Aorta (tissue), 5 donors: ENCODE measurements around the gene BRCA1. TPM values are rescaled to one million over a fixed set of nuclear protein-coding genes. Genes with fewer than 3 reads are reported as not detected.
"Not testable (repeated sequence)": the region's sequence is repeated elsewhere in the genome, so short reads cannot be mapped to it uniquely, and the experiment has no call there.

Experiments
- ATAC-seq: fragments of 200-7000 bp; cut with Tn5 transposase; one replicate; pipeline ENCODE4 v1.9.1; 2022; ENCODE audit warnings: moderate library complexity; ENCODE audit not compliant: low FRiP score
- DNase-seq, 2 donors: peaks; one replicate each; pipeline ENCODE4 v3.0.0-alpha.2; 2020
- H3K27ac ChIP-seq, 2 donors: one replicate each; pipeline ENCODE4 v1.5.1; 2013; ENCODE audit warnings: low read length in 2 of 2, mild to moderate bottlenecking in 2 of 2, moderate library complexity in 2 of 2, control low read depth in 1 of 2, inconsistent platforms in 1 of 2, low read depth in 1 of 2
- H3K27me3 ChIP-seq, 2 donors: one replicate each; pipeline ENCODE4 v1.6.1; 2013; ENCODE audit warnings: control low read depth in 1 of 2, low read length in 1 of 2, mild to moderate bottlenecking in 1 of 2, moderate library complexity in 1 of 2; ENCODE audit not compliant: insufficient read depth in 2 of 2, control insufficient read depth in 1 of 2
- H3K36me3 ChIP-seq, 2 donors: one replicate each; pipeline ENCODE4 v1.6.1; 2013; ENCODE audit warnings: control low read depth in 1 of 2, low read length in 1 of 2, mild to moderate bottlenecking in 1 of 2; ENCODE audit not compliant: insufficient read depth in 2 of 2, control insufficient read depth in 1 of 2
- H3K4me1 ChIP-seq, 2 donors: one replicate each; pipeline ENCODE4 v1.6.1; 2013; ENCODE audit warnings: low read length in 2 of 2, control low read depth in 1 of 2, mild to moderate bottlenecking in 1 of 2, moderate library complexity in 1 of 2; ENCODE audit not compliant: insufficient read depth in 2 of 2, control insufficient read depth in 1 of 2
- H3K4me3 ChIP-seq, 2 donors: one replicate each; pipeline ENCODE4 v1.5.1; 2013; ENCODE audit warnings: low read length in 2 of 2, control low read depth in 1 of 2, mild to moderate bottlenecking in 1 of 2
- H3K9me3 ChIP-seq: one replicate; pipeline ENCODE4 v1.6.1; 2013; ENCODE audit warnings: mild to moderate bottlenecking, low read length; ENCODE audit not compliant: control insufficient read depth
- WGBS, 2 donors: extraction: QIAGEN DNeasy Blood & Tissue Kit; methylation state at CpG; one replicate each; pipeline ENCODE4 v1.1.7; 2013; 5-methylcytosine and 5-hydroxymethylcytosine counted together
- intact Hi-C, 2 donors: fragments of 100-400 bp; cut with DNase I; formaldehyde crosslinking; loops; one replicate each; pipeline versions ENCODE4 v1.14.2 to v1.15.0; 2022
- polyA plus RNA-seq, 2 donors: library from polyadenylated mRNA; stranded (reverse); fragments of 200-250 nt; gene quantifications; one replicate each; pipeline ENCODE4 v1.2.3, GENCODE V29; 2013
- total RNA-seq, 2 donors: library from RNA; stranded (reverse); fragmentation: NEBNext Ultra II Directional; extraction: Animal tissue kit (Norgen Biotek cat#: 25700); gene quantifications; one replicate each; pipeline ENCODE4 v1.2.1, GENCODE V29; 2021
- donor health status: healthy with polysubstance abuse.
- donor health status: Bipolar disorder and iron deficiency.
- donor health status: DM: no; HTN: no; CAD: no.
- donor health status: DM: no; HTN: no; CAD: no.
- donor health status: DM: yes; HTN: yes; CAD: no.

The BRCA1 gene
- total and polyA plus RNA-seq, 4 donors = 0.38 to 6.6 (median 3.2) TPM

DNA sequence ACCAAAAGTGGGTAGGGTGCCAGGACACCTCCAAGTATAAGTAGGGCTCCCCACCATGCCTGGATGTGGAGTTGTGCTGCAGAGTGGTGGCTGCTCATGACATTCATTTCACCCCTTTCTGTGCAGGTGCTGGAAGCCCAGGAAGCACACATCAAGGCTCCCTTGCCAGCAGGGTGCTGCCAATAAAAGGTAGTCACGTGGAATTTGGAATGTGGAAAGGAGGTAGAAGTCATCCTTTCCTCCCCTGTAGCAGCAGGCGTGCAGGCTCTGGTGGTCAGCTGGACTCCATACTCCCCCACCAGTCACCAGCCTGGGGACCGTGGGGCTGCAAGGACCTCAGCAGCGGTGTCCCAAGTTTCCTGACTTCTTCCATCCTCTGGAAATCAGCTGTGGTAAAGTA lies 13.4 kb upstream of the BRCA1 start:
- H3K4me1 ChIP-seq, H3K27me3 ChIP-seq, H3K9me3 ChIP-seq, H3K27ac ChIP-seq, intact Hi-C loops, H3K36me3 ChIP-seq, ATAC-seq, H3K4me3 ChIP-seq: not testable (repeated sequence)
- peak in 1 of 2 donors; percentile 40 for DNase-seq
- WGBS, 2 donors = 77 to 87% methylated on average over 4 of the region's 4 CpGs

GRCh38 chr17:43136574-43136973 lies 11.4 kb upstream of the BRCA1 start:
- 73 to 85% methylated on average over 3 of the region's 3 CpGs for WGBS, 2 donors
- H3K9me3 ChIP-seq, H3K36me3 ChIP-seq, DNase-seq, intact Hi-C loops, ATAC-seq, H3K4me1 ChIP-seq, H3K27ac ChIP-seq, H3K27me3 ChIP-seq, H3K4me3 ChIP-seq: not testable (repeated sequence)

GRCh38 chr17:43135454-43135819 lies 10.3 kb upstream of the BRCA1 start:
- Histone ChIP-seq H3K4me1 (no peaks in the 10 kb centered on the region), H3K4me3 (no peak overlapping the region), H3K9me3 (no peaks in the 10 kb centered on the region), H3K27ac (no peak overlapping the region), H3K27me3 (no peaks in the 10 kb centered on the region), H3K36me3 (no peaks in the 10 kb centered on the region)
- ATAC-seq (no peak), DNase-seq (peak in 1 of 2 donors; percentile 48)
- intact Hi-C loops = no loop called here
- 94 to 95% methylated on average over 19 of the region's 19 CpGs for WGBS, 2 donors

DNA sequence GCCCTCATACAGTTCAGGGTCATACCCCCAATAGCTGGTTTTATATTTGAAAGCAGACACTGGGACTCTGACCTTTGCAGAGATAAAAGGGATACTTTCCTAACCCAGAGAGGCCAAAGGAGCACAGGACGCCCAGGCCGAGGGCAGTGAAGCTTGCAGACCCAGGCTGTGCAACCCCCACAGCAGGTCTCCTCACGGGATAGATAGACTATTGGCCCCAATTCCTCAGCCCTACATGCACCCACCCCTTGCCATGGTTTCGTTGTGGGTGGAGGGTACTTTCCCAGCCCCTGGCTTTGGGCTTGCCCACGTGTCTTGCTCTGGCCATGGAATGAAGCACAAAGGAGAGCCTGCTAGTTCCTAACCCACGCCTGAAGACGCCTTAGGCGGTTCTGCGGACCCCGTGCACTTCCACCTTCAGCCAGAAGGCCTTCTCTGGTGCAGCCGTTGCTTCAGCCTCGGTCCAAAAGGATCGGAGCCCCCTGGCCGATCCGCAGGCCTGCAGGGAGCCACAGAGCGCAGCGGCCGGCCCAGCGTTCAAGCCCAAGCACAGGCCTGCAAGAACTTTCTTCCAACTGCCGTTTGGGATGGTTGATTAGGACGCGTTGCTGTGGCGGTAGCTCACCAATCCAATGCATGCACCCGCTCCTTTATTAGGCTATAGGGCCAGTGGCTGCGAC lies 9.8 kb upstream of the BRCA1 start:
- no peaks in the 10 kb centered on the region for H3K4me1 ChIP-seq
- no peaks in the 10 kb centered on the region for H3K9me3 ChIP-seq
- no peak overlapping the region for H3K27ac ChIP-seq
- H3K36me3 ChIP-seq = no peaks in the 10 kb centered on the region
- H3K4me3 ChIP-seq = no peak overlapping the region
- H3K27me3 ChIP-seq = no peaks in the 10 kb centered on the region
- ATAC-seq (no peak), DNase-seq (peak in 1 of 2 donors; percentile 49)
- WGBS, 2 donors = 94 to 95% methylated on average over 25 of the region's 25 CpGs
- intact Hi-C loops = no loop called here

DNA sequence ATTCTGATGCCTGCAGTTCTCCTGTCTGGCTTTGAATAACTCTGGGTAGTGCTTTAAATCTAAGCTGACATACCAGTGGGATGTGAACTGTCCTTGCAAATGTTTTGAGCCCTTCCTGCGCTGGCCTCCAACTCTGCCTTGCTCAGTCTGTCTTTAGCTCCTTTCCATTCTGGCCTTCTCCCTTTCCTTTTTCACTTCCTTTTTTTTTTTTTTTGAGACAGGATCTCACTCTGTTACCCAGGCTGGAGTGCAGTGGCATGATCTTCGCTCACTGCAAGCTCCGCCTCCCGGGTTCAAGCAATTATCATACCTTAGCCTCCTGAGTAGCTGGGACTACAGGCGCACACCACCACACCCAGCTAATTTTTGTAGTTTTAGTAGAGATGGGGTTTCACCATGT lies 8.3 kb upstream of the BRCA1 start:
- 96 to 97% methylated on average over 5 of the region's 5 CpGs for WGBS, 2 donors
- H3K4me3 ChIP-seq, H3K27ac ChIP-seq, H3K36me3 ChIP-seq, H3K27me3 ChIP-seq, intact Hi-C loops, H3K9me3 ChIP-seq, H3K4me1 ChIP-seq, ATAC-seq: not testable (repeated sequence)
- DNase-seq = peak in 1 of 2 donors; percentile 24

DNA sequence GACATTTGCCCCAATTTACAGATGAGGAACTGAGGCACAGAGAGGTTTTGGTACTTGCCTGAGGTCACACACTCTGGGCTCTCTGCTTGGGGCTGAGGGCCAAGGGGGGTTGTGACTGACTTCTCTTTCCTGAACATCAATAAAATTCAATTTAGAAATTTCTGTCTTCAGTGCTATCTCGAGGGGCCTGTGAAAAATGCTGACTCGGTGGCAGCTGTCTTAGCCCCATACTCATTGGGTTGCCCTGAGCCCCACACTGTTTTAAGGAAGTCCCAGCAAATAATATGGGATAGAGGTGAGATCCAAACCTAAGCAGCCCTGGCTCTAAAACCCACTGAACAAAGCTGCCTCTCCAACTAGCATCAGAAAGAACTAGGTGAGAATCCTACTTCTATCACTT lies 7.0 kb upstream of the BRCA1 start:
- H3K9me3 ChIP-seq = no peaks in the 10 kb centered on the region
- no peaks in the 10 kb centered on the region for H3K36me3 ChIP-seq
- intact Hi-C loops = no loop called here
- no peak overlapping the region for H3K4me3 ChIP-seq
- DNase-seq (peak in 1 of 2 donors; percentile 25), ATAC-seq (no peak)
- 73 to 80% methylated on average over 2 of the region's 2 CpGs for WGBS, 2 donors
- H3K4me1 ChIP-seq = no peaks in the 10 kb centered on the region
- no peaks in the 10 kb centered on the region for H3K27me3 ChIP-seq
- H3K27ac ChIP-seq = no peak overlapping the region

DNA sequence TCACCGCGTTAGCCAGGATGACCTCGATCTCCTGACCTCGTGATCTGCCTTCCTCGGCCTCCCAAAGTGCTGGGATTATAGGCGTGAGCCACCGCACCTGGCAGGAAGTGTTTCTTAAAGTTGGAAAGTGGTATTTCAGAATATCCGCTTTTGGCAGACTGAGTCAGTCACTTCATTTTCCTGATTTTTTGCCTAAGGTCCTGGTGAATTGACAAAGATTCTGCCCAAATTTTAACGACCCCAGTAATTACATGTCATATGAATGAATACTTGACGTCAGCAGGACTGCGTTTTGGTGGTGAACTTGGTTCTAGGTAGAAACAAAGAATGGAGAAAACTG lies 4.5 kb upstream of the BRCA1 start:
- no peaks in the 10 kb centered on the region for H3K4me1 ChIP-seq
- no peak overlapping the region for H3K4me3 ChIP-seq
- no peaks in the 10 kb centered on the region for H3K9me3 ChIP-seq
- H3K36me3 ChIP-seq = no peaks in the 10 kb centered on the region
- ATAC-seq = no peak
- WGBS, 2 donors = 26 to 50% methylated on average over 11 of the region's 11 CpGs
- intact Hi-C loops = loop anchor here in 1 of 2 donors (5.0 kb wide), 2 partner anchors 43 to 102 kb away; partner anchors contain the start of genes NBR1 and RND2
- no peak for DNase-seq
- no peak overlapping the region for H3K27ac ChIP-seq
- H3K27me3 ChIP-seq = no peaks in the 10 kb centered on the region

GRCh38 chr17:43127333-43127876 lies 2.2 kb upstream of the BRCA1 start:
- not testable (repeated sequence) for H3K27me3 ChIP-seq, ATAC-seq, H3K9me3 ChIP-seq, H3K4me3 ChIP-seq, H3K4me1 ChIP-seq, H3K36me3 ChIP-seq, H3K27ac ChIP-seq, DNase-seq
- intact Hi-C loops = loop anchor here in 1 of 2 donors (5.0 kb wide), 2 partner anchors 45 to 100 kb away; partner anchors contain the start of genes NBR1 and RND2
- 91% methylated on average over 6 of the region's 6 CpGs for WGBS, 2 donors

DNA sequence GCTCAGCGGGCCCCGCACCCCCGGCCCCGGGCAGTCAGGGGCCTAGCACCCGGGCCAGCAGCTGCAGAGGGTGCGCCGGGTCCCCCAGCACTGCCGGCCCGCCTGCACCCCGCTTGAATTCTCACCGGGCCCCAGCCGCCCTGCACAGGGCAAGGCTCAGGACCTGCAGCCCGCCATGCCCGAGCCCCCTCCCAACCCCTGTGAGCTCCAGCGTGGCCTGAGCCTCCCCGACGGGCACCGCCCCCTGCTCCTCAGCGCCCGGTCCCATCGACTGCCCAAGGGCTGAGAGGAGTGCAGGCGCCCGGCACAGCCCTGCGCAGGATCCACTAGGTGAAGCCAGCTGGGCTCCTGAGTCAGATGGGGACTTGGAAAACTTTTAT lies 1.7 kb upstream of the BRCA1 start:
- intact Hi-C loops = loop anchor here in 1 of 2 donors (5.0 kb wide), 2 partner anchors 45 to 100 kb away; partner anchors contain the start of genes NBR1 and RND2
- ATAC-seq = no peak

More for the DNA sequence above, 1.7 kb upstream of the BRCA1 start:
- Histone ChIP-seq H3K27ac (no peak overlapping the region), H3K36me3 (no peaks in the 10 kb centered on the region), H3K27me3 (no peaks in the 10 kb centered on the region), H3K4me1 (no peaks in the 10 kb centered on the region), H3K4me3 (no peak overlapping the region), H3K9me3 (no peaks in the 10 kb centered on the region)
- DNase-seq = no peak
- 97% methylated on average over 16 to 24 of the region's 24 CpGs for WGBS, 2 donors
